HepG2 (cell line): ENCODE results near the gene SERPIND1. TPM values are rescaled to one million over a fixed set of nuclear protein-coding genes. Genes with fewer than 3 reads are reported as not detected.

Experiments used
- ATAC-seq: fragments of 200-7000 bp; cut with Tn5 transposase; 3 replicates; pipeline ENCODE4 v1.9.1; 2020; ENCODE audit warnings: mild to moderate bottlenecking, moderate library complexity
- BruUV-seq: library from RNA; stranded (reverse); fragments of 400-500 nt; replicated peaks from 2 replicates; lab custom pipeline; 2021; lab: Mats Ljungman, UMichigan
- CTCF ChIA-PET: fragments of 300-600 bp; formaldehyde crosslinking; extraction: SDS; loops from one replicate; lab custom pipeline; 2021; ENCODE audit warnings: low total read pairs, inconsistent platforms, low intra/inter-chr PET ratio; lab: Yijun Ruan, JAX
- POLR2A ChIA-PET: fragments of 350-600 bp; sonication (Branson Sonifier 250); formaldehyde crosslinking; loops from one replicate; lab custom pipeline; 2020; ENCODE audit warnings: antibody characterized with exemption, inconsistent platforms; lab: Yijun Ruan, JAX
- DNase-seq: peaks from one replicate; pipeline ENCODE4 v3.0.0-alpha.2; 2015; ENCODE audit warnings: low spot score
- FAIRE-seq: peaks from 3 replicates; lab custom pipeline; 2011; peaks lifted over from hg19 to GRCh38; lab: Jason Lieb, UNC
- H2AFZ ChIP-seq: one replicate; pipeline ENCODE4 v1.6.1; 2011; ENCODE audit warnings: low read length, inconsistent platforms
- H3K27ac ChIP-seq: fragments of 300-600 bp; 3 replicates; pipeline ENCODE4 v1.8.0; 2011; ENCODE audit warnings: mixed run types, mild to moderate bottlenecking, mixed read lengths, low read length, inconsistent platforms; ENCODE audit not compliant: insufficient read depth; ENCODE audit errors: extremely low read length
- H3K27me3 ChIP-seq, 2 experiments: fragments of 200-600 bp in 1 of 2; 2 replicates in 1 of 2; 3 replicates in 1 of 2; pipeline versions ENCODE4 v1.6.0 to v1.8.0; 2011; ENCODE audit warnings: low read length in 2 of 2, mild to moderate bottlenecking in 2 of 2, moderate library complexity in 2 of 2, inconsistent platforms in 1 of 2; ENCODE audit not compliant: insufficient read depth in 2 of 2, control insufficient read depth in 1 of 2
- H3K36me3 ChIP-seq, 2 experiments: fragments of 200-600 bp in 1 of 2; replicated peaks in 1 of 2; 2 replicates in 1 of 2; 3 replicates in 1 of 2; pipeline versions ENCODE4 v1.5.1 to v1.8.0; 2011; ENCODE audit warnings: low read length in 2 of 2, inconsistent platforms in 1 of 2; ENCODE audit not compliant: insufficient read depth in 2 of 2, control insufficient read depth in 1 of 2
- H3K4me1 ChIP-seq: 2 replicates; pipeline ENCODE4 v1.5.1; 2012; ENCODE audit warnings: low read length, inconsistent platforms; ENCODE audit not compliant: insufficient read depth
- H3K4me2 ChIP-seq: 2 replicates; pipeline ENCODE4 v1.6.0; 2011; ENCODE audit warnings: low read depth, low read length, inconsistent platforms
- H3K4me3 ChIP-seq, 3 experiments: fragments of 200-600 bp in 1 of 3; sonication (generic), shearing (Covaris generic) in 1 of 3; replicated peaks in 1 of 3; 2 replicates each; pipeline ENCODE4 v1.5.1; 2011 to 2016; ENCODE audit warnings: low read length in 3 of 3, inconsistent platforms in 2 of 3, low read depth in 2 of 3, mild to moderate bottlenecking in 2 of 3, control low read depth in 1 of 3, mixed read lengths in 1 of 3; ENCODE audit not compliant: insufficient read depth in 1 of 3
- H3K79me2 ChIP-seq: one replicate; pipeline ENCODE4 v1.6.1; 2011; ENCODE audit warnings: low read length, inconsistent platforms; ENCODE audit not compliant: insufficient read depth
- H3K9ac ChIP-seq: 2 replicates; pipeline ENCODE4 v1.6.0; 2011; ENCODE audit warnings: mild to moderate bottlenecking, low read depth, low read length, inconsistent platforms; ENCODE audit not compliant: insufficient read depth
- H3K9me3 ChIP-seq: 2 replicates; pipeline ENCODE4 v1.5.1; 2012; ENCODE audit warnings: mild to moderate bottlenecking, low read length
- H4K20me1 ChIP-seq: 2 replicates; pipeline ENCODE4 v1.6.0; 2011; ENCODE audit warnings: inconsistent platforms, mild to moderate bottlenecking, low read length, moderate library complexity; ENCODE audit not compliant: insufficient read depth
- AHR ChIP-seq: IDR thresholded peaks from 2 replicates; pipeline ENCODE4 v1.6.1; 2018; ENCODE audit warnings: missing genetic modification reagents, missing compliant biosample characterization
- ARNTL ChIP-seq: sonication (generic); formaldehyde crosslinking; IDR thresholded peaks from 2 replicates; pipeline ENCODE4 v1.4.0; 2020; ENCODE audit warnings: mild to moderate bottlenecking, missing genetic modification reagents
- CHD4 ChIP-seq: fragments of 200-600 bp; sonication (generic); IDR thresholded peaks from 2 replicates; pipeline ENCODE4 v1.7.0; 2017; ENCODE audit warnings: mild to moderate bottlenecking, low read length, borderline replicate concordance
- HMGA1 ChIP-seq: sonication (generic); formaldehyde crosslinking; conservative IDR thresholded peaks from 2 replicates; pipeline ENCODE4 v1.4.0; 2020; ENCODE audit warnings: missing genetic modification reagents
- IKZF5 ChIP-seq: IDR thresholded peaks from 2 replicates; pipeline ENCODE4 v1.6.1; 2018; ENCODE audit warnings: missing genetic modification reagents, mild to moderate bottlenecking, missing compliant biosample characterization
- RFX5 ChIP-seq: IDR thresholded peaks from 2 replicates; pipeline ENCODE4 v1.6.1; 2011; ENCODE audit warnings: low read depth, low read length, improper control_type of control experiment
- YEATS4 ChIP-seq: sonication (generic); formaldehyde crosslinking; IDR thresholded peaks from 2 replicates; pipeline ENCODE4 v1.4.0; 2020; ENCODE audit warnings: missing genetic modification reagents, borderline replicate concordance
- ZFP36L1 ChIP-seq: sonication (generic); formaldehyde crosslinking; IDR thresholded peaks from 2 replicates; pipeline ENCODE4 v1.8.0; 2022; ENCODE audit warnings: mild to moderate bottlenecking, missing genetic modification reagents, moderate library complexity
- ZNF205 ChIP-seq: IDR thresholded peaks from 2 replicates; pipeline ENCODE4 v1.6.1; 2018; ENCODE audit warnings: missing biosample characterization, missing genetic modification reagents
- ZNF30 ChIP-seq: sonication (generic); formaldehyde crosslinking; IDR thresholded peaks from 2 replicates; pipeline ENCODE4 v1.5.0; 2020; ENCODE audit warnings: mild to moderate bottlenecking, missing genetic modification reagents
- ZNF451 ChIP-seq: sonication (generic); formaldehyde crosslinking; IDR thresholded peaks from 2 replicates; pipeline ENCODE4 v1.5.0; 2020; ENCODE audit warnings: mild to moderate bottlenecking, missing genetic modification reagents
- ZNF644 ChIP-seq: IDR thresholded peaks from 2 replicates; pipeline ENCODE4 v1.6.1; 2016; ENCODE audit warnings: low read depth
- ZNF678 ChIP-seq: sonication (generic); formaldehyde crosslinking; IDR thresholded peaks from 2 replicates; pipeline ENCODE4 v1.4.0; 2020; ENCODE audit warnings: mild to moderate bottlenecking, missing genetic modification reagents
- ZNF780A ChIP-seq: sonication (generic); formaldehyde crosslinking; IDR thresholded peaks from 2 replicates; pipeline ENCODE4 v1.8.0; 2022; ENCODE audit warnings: mild to moderate bottlenecking, missing genetic modification reagents, moderate library complexity
- WGBS: methylation state at CpG from one replicate; pipeline ENCODE4 v1.1.6; 2017; ENCODE audit warnings: low lambda C conversion rate; 5-methylcytosine and 5-hydroxymethylcytosine counted together
- in situ Hi-C: cut with HindIII; loops from 2 replicates; pipeline ENCODE4 v1.10.0; 2017; ENCODE audit warnings: low pct_unique_long_range_greater_than_20kb; ENCODE audit not compliant: extremely low pct_ligation_motif_present
- intact Hi-C: fragments of 100-400 bp; cut with micrococcal nuclease; formaldehyde crosslinking; loops from one replicate; pipeline ENCODE4 v1.10.0; 2022; ENCODE audit not compliant: unreplicated experiment
- polyA plus RNA-seq, 8 experiments: library from polyadenylated mRNA; depleted of rRNA in 3 of 8; stranded (reverse) in 7 of 8; unstranded in 1 of 8; fragments of >200 nt; fragmentation: Illumina TruSeq in 4 of 8; extraction: Trizol in 4 of 8; gene quantifications; 2 replicates each; pipeline versions ENCODE4 v1.2.1 to v1.2.3, GENCODE V29; 2011 to 2016; ENCODE audit warnings: low read depth in 4 of 8, missing spikeins in 1 of 8, mixed read lengths in 1 of 8; ENCODE audit not compliant: insufficient read depth in 1 of 8
- total RNA-seq, 5 experiments: library from RNA; depleted of rRNA; stranded (reverse); fragments of >200 nt; fragmentation: Illumina TruSeq; extraction: Trizol; gene quantifications; 2 replicates each; pipeline ENCODE4 v1.2.3, GENCODE V29; 2016; ENCODE audit warnings: low read depth in 1 of 5
- TF ChIP-seq, protein P1 (sequence below): sonication (generic); formaldehyde crosslinking; conservative IDR thresholded peaks from 2 replicates; pipeline ENCODE4 v1.8.1; 2023; ENCODE audit warnings: missing genetic modification reagents
- TF ChIP-seq, protein P2 (sequence below): sonication (generic); formaldehyde crosslinking; IDR thresholded peaks from 2 replicates; pipeline ENCODE4 v1.4.0; 2020; ENCODE audit warnings: missing genetic modification reagents
- TF ChIP-seq, protein P3 (sequence below), 2 experiments: fragments of 450-650 bp in 1 of 2; sonication (generic) in 1 of 2; formaldehyde crosslinking; IDR thresholded peaks; 2 replicates each; pipeline versions ENCODE4 v1.5.0 to v1.8.0; 2020 to 2022; ENCODE audit warnings: mild to moderate bottlenecking in 1 of 2, missing genetic modification reagents in 1 of 2
- TF ChIP-seq, protein P4 (sequence below): sonication (generic); formaldehyde crosslinking; IDR thresholded peaks from 2 replicates; pipeline ENCODE4 v1.9.0; 2021; ENCODE audit warnings: missing genetic modification reagents, mild to moderate bottlenecking, borderline replicate concordance

Gene SERPIND1
- total and polyA plus RNA-seq, 2 of the 13 experiments (the other 11 are each of a cell fraction or from before 2014, with no cell fraction given), result 111 to 350 TPM

DNA sequence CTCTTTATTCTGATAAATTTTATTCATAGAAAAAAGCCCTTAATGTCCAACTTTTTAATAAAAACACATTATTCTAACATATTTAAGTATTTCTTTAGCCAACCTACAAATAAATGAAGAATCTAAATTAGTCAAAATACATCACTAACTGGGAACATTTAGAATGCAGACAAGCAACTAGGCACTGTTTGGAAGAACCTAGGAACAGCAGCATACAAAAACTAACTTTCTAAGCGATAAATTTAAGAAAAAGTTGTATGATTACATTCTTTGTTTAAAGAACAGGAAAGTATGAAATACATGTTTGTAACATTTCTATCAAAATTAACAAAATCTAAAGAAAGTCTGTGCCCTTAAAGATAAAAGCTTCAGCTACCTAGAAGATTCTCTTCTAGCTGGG, 49.4 kb downstream of the SERPIND1 start:
- peaks cover 2 to 36% of the 10 kb centered on the region in 2 experiments for H3K36me3 ChIP-seq
- BruUV-seq, result no TSS peak
- H4K20me1 ChIP-seq, result no peaks in the 10 kb centered on the region
- H2AFZ ChIP-seq, result no peak overlapping the region
- intact Hi-C loops (no loop called here), in situ Hi-C loops (no loop called here)
- H3K9me3 ChIP-seq, result no peaks in the 10 kb centered on the region
- no peak overlapping the region for H3K9ac ChIP-seq
- DNase-seq (no peak), FAIRE-seq (no peak), ATAC-seq (no peak)
- no peak overlapping the region for H3K4me3 ChIP-seq
- no peak overlapping the region for H3K27ac ChIP-seq
- no peaks in the 10 kb centered on the region for H3K79me2 ChIP-seq
- H3K4me1 ChIP-seq, result peaks cover 31% of the 10 kb centered on the region
- H3K27me3 ChIP-seq, result no peaks in the 10 kb centered on the region
- WGBS, result 98% methylated on average over 1 of the region's 1 CpG
- ChIA-PET POLR2A (no interaction called here), CTCF (no interaction called here)
- H3K4me2 ChIP-seq, result no peak overlapping the region
- TF ChIP-seq, protein P1, sequence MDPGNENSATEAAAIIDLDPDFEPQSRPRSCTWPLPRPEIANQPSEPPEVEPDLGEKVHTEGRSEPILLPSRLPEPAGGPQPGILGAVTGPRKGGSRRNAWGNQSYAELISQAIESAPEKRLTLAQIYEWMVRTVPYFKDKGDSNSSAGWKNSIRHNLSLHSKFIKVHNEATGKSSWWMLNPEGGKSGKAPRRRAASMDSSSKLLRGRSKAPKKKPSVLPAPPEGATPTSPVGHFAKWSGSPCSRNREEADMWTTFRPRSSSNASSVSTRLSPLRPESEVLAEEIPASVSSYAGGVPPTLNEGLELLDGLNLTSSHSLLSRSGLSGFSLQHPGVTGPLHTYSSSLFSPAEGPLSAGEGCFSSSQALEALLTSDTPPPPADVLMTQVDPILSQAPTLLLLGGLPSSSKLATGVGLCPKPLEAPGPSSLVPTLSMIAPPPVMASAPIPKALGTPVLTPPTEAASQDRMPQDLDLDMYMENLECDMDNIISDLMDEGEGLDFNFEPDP (CRISPR knock-in tag), result no peak
- no peak for TF ChIP-seq ZNF30 (CRISPR knock-in tag)
- no peak for TF ChIP-seq YEATS4 (CRISPR knock-in tag)
- TF ChIP-seq ZNF205 (CRISPR knock-in tag), result no peak
- no peak for TF ChIP-seq CHD4
- no peak for TF ChIP-seq ZNF451 (CRISPR knock-in tag)
- TF ChIP-seq, protein P2, sequence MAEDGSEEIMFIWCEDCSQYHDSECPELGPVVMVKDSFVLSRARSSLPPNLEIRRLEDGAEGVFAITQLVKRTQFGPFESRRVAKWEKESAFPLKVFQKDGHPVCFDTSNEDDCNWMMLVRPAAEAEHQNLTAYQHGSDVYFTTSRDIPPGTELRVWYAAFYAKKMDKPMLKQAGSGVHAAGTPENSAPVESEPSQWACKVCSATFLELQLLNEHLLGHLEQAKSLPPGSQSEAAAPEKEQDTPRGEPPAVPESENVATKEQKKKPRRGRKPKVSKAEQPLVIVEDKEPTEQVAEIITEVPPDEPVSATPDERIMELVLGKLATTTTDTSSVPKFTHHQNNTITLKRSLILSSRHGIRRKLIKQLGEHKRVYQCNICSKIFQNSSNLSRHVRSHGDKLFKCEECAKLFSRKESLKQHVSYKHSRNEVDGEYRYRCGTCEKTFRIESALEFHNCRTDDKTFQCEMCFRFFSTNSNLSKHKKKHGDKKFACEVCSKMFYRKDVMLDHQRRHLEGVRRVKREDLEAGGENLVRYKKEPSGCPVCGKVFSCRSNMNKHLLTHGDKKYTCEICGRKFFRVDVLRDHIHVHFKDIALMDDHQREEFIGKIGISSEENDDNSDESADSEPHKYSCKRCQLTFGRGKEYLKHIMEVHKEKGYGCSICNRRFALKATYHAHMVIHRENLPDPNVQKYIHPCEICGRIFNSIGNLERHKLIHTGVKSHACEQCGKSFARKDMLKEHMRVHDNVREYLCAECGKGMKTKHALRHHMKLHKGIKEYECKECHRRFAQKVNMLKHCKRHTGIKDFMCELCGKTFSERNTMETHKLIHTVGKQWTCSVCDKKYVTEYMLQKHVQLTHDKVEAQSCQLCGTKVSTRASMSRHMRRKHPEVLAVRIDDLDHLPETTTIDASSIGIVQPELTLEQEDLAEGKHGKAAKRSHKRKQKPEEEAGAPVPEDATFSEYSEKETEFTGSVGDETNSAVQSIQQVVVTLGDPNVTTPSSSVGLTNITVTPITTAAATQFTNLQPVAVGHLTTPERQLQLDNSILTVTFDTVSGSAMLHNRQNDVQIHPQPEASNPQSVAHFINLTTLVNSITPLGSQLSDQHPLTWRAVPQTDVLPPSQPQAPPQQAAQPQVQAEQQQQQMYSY (CRISPR knock-in tag), result no peak
- TF ChIP-seq RFX5, result no peak
- no peak for TF ChIP-seq ZNF678 (CRISPR knock-in tag)
- no peak for TF ChIP-seq ARNTL (CRISPR knock-in tag)
- TF ChIP-seq AHR (CRISPR knock-in tag), result no peak
- TF ChIP-seq ZNF644, result no peak
- TF ChIP-seq, protein P3, sequence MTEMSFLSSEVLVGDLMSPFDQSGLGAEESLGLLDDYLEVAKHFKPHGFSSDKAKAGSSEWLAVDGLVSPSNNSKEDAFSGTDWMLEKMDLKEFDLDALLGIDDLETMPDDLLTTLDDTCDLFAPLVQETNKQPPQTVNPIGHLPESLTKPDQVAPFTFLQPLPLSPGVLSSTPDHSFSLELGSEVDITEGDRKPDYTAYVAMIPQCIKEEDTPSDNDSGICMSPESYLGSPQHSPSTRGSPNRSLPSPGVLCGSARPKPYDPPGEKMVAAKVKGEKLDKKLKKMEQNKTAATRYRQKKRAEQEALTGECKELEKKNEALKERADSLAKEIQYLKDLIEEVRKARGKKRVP (CRISPR knock-in tag; IDR thresholded peaks at IDR 0.05), result no peak
- no peak for TF ChIP-seq HMGA1 (CRISPR knock-in tag)
- TF ChIP-seq ZNF780A (CRISPR knock-in tag), result no peak
- no peak for TF ChIP-seq IKZF5
- TF ChIP-seq ZFP36L1 (CRISPR knock-in tag), result no peak
- TF ChIP-seq, protein P4, sequence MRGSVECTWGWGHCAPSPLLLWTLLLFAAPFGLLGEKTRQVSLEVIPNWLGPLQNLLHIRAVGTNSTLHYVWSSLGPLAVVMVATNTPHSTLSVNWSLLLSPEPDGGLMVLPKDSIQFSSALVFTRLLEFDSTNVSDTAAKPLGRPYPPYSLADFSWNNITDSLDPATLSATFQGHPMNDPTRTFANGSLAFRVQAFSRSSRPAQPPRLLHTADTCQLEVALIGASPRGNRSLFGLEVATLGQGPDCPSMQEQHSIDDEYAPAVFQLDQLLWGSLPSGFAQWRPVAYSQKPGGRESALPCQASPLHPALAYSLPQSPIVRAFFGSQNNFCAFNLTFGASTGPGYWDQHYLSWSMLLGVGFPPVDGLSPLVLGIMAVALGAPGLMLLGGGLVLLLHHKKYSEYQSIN, result no peak
